ENCODE measurements around the gene OCA2.

Gene OCA2

GRCh38 chr15:28101983-28102441, 2.9 kb upstream of the OCA2 start:
- no peak for DNase-seq

GRCh38 chr15:28101201-28101600, 2.1 kb upstream of the OCA2 start:
- DNase-seq, result no peak

GRCh38 chr15:28100516-28101195, 1.5 kb upstream of the OCA2 start:
- DNase-seq, result no peak

GRCh38 chr15:28099555-28100140, 533 bp upstream of the OCA2 start:
- DNase-seq, result no peak

- DNase-seq, result no peak
Measured at GRCh38 chr15:28098360-28098765, 752 bp downstream of the OCA2 start.

GRCh38 chr15:28097656-28098359, 1.3 kb downstream of the OCA2 start:
- DNase-seq, result no peak

- no peak for DNase-seq
Measured at GRCh38 chr15:28096670-28097431, 2.3 kb downstream of the OCA2 start.

GRCh38 chr15:28096411-28096669, 2.8 kb downstream of the OCA2 start:
- no peak for DNase-seq

- DNase-seq, result peak; percentile 17
Measured at GRCh38 chr15:28094732-28095521, 4.2 kb downstream of the OCA2 start.

- DNase-seq, result no peak
Measured at GRCh38 chr15:28093752-28094535, 5.2 kb downstream of the OCA2 start.

GRCh38 chr15:28091313-28091712, 7.8 kb downstream of the OCA2 start:
- no peak for DNase-seq

- peak; percentile 17 for DNase-seq
Measured at GRCh38 chr15:28086175-28086703, 12.9 kb downstream of the OCA2 start.

- DNase-seq, result no peak
Measured at GRCh38 chr15:28085489-28086174, 13.5 kb downstream of the OCA2 start.

- no peak for DNase-seq
Measured at GRCh38 chr15:28084547-28084946, 14.6 kb downstream of the OCA2 start.

GRCh38 chr15:28082891-28083684, 16.0 kb downstream of the OCA2 start:
- DNase-seq, result no peak

GRCh38 chr15:28081594-28081993, 17.5 kb downstream of the OCA2 start:
- DNase-seq, result no peak

GRCh38 chr15:28080386-28080785, 18.7 kb downstream of the OCA2 start:
- DNase-seq, result no peak

GRCh38 chr15:28079313-28079969, 19.7 kb downstream of the OCA2 start:
- DNase-seq, result no peak

GRCh38 chr15:28078191-28078719, 20.9 kb downstream of the OCA2 start:
- no peak for DNase-seq

All from NCI-H1092 treated with DMSO at 0.1 percent for 48 hours (cell line).